GM21825 (cell line): Measurements from ENCODE around the gene SH3BGRL3.
"Not testable (repeated sequence)": the region's sequence is repeated elsewhere in the genome, so short reads cannot be mapped to it uniquely, and the experiment has no call there.

Experiments used
- ATAC-seq: cut with Tn5 transposase; IDR thresholded peaks from one replicate; pipeline ENCODE4 v1.9.1; 2021; ENCODE audit warnings: mild to moderate bottlenecking, moderate library complexity; ENCODE audit not compliant: unreplicated experiment

The SH3BGRL3 gene

DNA sequence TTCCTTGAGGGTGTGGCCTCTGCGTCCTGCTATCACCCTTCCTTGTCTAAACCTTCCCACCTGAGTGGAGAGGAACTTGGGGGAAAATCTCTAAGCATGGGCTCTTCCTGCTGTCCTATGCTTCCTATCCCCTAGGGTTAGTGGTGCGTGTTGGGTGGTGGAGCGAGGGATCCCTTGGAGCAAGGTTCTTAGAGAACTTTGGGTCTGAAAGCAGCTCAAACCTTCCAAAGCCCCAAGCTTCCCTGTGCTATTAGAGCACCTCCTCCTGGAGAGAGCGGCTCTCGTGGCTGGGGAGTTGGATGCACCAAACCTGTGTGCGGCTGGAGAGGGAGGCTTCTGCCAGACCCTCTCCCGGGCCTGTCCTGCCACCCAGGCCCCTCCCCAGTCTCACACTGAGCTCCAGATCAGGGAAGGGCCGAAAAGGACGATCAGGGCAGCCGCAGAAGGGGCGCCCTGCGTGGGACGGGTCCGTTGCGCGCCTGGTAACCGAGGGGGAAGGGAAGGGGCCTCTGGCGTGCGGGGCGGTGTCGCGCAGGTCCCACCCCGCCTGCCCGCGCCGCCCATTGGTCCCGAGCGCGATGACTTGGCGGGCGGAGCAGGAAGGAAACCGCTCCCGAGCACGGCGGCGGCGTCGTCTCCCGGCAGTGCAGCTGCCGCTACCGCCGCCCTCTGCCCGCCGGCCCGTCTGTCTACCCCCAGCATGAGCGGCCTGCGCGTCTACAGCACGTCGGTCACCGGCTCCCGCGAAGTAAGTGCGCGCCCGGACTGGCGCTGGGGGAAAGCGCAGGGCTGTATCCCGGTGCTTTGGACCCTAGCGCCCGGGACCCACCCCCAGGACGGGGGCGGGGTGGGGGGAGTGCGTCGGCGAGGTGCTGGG is at the start of gene SH3BGRL3:
SH3BGRL3 (plus strand) TSS at position 631 of the 877 bp plus-strand sequence; CDS start at position 701, 70 bp downstream.
- ATAC-seq = peak; percentile 50

DNA sequence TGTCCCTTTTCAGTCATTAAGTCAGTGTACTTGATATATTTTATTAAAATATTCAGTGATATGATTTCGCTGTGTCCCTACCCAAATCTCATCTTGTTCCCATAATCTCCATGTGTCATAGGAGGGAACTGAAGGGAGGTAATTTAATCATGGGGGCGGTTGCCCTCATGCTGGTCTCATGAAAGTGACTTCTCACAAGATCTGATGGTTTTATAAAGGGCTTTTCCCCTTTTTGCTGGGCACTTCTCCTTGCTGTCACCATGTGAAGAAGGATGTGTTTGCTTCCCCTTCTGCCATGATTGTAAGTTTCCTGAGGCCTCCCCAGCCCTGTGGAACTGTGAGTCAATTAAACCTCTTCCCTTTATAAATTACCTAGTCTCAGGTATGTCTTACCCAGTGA is 49.2 kb upstream of the SH3BGRL3 start:
- not testable (repeated sequence) for ATAC-seq

DNA sequence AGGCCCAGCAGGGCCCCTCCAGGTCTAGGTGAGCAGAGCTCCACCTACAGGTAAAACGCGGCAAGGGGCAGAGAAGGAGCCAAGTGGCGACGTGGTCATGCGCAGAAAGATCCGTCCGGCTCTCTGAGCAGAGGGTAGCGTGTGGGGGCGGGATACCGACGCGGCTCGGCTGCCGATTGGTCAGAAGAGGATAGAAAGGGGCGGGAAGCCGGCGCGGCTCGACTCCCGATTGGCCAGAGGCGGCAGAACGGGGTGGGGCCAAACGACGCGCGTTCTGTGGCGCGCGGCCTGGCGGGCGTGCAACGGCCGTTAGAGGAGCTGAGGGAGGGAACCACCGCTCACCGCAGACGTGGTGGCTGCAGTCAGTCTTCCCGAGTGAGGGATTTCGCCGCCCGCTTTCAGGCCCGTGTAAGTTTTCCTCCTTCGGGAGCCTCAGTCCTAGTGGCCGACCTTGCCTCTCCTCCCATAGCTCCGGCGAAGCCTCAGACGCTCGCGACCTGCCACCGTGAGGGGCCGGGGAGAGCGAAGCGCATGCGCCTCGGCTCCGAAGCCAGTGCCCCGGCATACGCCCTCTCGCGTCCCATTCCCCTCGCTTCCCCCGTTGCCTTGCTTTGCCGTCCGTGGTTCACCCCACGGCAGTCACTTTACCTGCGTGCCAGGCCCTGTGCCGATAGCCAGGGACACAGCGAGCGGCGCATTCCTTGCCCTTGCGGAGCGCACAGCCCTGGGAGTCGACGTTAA is 45.8 kb upstream of the SH3BGRL3 start, which contains the start of gene CEP85:
CEP85 (plus strand) TSS at position 298 of the 741 bp plus-strand sequence. CDS start 5,584 bp downstream, outside the sequence.
- ATAC-seq = peak; percentile 80

DNA sequence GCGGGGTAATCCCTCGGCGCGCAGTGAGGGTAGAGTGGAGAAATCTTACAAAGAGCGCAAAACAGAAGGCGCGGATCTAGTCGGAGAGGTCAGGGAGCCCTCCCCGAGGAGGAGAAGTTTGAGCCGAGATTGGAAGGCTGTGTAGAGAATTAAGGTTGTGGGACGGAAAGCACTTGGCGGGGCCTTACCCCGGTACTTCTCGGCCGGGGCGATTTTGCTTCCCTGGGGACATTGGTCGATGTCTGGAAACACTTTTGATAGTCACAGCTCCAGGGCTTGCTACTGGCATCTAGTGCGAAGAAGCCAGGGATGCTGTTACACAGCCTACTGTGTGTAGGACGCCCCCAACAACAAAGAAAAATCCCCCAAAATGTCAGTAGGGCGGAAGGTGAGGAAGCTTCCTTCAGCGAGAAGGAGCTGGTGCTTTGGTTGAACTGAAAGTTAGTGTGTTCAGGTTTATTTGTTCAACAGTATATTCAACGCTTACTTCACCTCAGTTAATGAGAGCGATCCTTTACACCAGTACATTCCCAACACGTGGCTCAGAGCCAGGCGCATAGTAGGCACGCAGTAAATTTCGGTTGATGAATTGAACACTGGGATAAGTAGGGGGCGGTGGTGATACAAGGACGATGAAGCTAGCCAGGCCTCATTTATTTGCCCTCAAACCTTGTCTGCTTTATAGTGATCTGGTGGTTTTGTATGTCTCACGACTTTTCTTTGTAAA is 45.1 kb upstream of the SH3BGRL3 start:
- peak; percentile 7 for ATAC-seq

DNA sequence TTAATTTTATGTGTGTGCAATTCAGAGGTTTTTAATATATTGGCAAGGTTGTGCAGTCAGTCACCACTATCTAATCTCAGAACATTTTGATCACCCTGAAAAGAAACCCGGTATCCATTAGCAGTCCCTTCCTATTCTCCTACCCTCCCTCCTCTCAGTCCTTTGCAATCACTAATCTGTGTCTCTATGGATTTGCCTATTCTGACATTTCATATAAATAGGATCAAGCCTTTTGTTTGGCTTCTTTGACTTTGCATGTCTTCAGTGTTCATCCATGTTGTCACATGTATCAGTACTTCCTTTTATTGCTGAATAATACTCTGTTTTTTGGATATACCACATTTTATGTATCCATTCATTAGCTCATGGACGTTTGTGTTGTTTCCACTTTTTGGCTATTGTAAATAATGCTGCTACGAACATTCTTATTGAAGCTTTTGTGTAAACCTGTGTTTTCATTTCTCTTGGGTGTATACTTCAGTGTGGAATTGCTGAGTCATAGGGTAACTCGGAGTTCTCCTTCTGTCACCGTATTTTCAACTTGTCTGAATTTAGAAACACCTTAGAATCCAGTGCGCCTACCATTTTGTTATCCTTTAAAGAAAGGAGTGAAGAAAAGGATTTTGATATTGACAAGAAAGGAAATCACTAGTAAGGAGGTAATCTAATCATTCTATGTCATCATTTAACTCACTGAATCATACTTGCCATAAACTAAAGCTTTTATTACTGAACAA is 42.5 kb upstream of the SH3BGRL3 start:
- ATAC-seq = no peak

DNA sequence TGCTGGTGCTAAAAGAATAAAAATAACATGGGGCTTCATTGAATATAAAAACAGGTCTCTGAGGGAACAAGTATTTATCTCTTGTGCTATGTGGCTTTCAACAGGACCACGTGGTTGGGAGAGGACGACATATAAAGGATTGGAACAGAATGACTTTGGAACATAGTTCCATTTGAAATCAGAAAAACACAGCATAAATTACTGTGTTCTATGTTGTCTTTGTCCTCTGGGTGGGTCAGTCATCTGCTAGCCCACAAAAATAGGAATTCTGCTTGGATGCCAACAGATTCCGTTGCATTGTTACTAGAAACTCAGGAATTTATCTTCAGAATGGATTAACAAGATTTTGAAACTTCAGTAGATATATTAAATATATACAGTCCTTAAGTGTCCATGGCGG is 40.0 kb upstream of the SH3BGRL3 start:
- no peak for ATAC-seq

DNA sequence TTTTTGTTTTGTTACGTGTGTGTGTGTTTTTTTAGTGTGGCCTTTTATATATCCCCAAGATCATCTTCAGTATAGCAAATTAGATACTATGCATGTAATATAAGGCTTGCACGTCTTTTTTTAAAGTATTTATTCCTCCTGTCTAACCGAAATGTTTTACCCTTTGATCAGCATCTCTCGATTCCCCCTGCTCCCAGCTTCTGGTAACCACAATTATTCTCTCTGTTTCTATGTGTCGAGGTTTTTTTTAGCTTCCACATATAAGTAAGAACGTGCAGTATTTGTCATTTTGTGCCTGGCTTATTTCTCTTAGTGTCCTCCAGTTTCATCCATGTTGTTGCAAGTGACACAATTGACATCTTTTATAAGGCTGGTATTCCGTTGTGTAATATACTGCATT is 27.2 kb upstream of the SH3BGRL3 start:
- no peak for ATAC-seq

DNA sequence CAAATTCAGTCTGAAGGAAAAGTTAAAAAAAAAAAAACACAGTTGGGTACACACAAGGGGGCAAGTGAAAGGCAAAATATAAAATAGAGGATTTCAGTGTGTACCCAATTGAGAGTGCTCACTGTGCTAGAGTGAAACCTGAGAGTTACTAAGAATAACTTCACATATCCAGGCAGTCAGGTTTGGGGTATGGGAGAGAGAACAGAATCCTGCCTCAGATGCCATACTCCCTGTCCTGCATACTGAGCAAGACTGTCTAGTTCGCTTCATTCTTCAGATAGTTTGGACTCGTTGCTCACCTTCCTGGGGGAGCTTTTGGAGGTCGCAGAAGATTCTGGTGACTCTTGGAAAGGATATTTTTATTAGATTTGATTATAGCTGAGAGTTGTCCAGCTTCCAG is 25.5 kb upstream of the SH3BGRL3 start:
- no peak for ATAC-seq

DNA sequence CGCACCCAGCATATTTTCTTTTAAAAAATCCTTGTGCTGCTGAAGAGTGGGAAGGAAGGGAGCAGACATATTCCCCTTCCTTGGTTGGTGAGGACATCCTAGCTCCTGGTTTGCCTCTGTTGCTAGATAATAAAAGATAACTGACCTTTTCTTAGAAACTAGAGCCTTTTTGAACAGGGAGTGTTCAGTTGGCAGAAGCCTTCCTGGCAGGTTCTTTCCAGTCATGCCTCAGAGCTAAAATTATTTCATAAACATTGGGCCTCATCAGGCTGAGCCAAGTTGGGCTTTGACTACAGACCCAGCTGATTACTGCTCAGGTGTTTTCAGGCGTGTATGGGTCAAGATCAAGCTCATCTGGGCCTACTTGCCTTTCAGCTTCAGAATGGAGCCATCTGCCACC is 22.7 kb upstream of the SH3BGRL3 start:
- ATAC-seq = no peak

DNA sequence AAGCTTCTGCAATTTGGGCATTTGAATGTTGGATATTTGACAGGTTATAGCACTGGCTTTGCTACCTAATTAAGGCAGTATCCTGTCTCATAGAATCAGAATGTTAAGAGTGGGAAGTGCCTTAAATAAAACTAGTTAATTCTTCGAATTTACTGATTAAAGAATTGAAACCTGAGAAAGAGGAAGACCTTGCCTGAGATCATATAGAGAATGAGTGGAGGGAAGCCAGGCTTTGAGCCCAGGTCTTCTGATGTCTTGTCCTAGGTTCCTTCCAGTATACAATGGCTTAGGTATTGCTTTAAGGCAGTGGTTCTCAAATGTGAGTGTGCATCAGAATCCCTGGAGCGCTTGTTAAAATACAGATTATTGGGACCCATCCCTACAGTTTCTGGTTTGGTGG is 20.9 kb upstream of the SH3BGRL3 start:
- no peak for ATAC-seq

DNA sequence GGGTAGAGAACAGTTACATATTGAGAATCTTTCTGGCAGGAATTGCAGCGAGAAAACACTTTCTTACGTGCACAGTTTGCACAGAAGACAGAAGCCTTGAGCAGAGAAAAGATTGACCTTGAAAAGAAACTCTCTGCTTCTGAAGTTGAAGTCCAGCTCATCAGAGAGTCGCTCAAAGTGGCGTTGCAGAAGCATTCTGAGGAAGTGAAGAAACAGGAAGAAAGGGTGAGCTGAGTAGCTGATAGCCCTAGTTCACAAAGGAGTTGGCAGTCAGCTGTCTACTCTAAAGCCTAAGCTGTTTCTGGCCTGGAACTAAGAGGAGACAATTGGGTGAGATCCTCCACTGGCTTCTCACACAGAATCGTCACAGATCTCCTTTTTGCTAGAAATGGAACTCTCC is 20.3 kb upstream of the SH3BGRL3 start:
- ATAC-seq = no peak

DNA sequence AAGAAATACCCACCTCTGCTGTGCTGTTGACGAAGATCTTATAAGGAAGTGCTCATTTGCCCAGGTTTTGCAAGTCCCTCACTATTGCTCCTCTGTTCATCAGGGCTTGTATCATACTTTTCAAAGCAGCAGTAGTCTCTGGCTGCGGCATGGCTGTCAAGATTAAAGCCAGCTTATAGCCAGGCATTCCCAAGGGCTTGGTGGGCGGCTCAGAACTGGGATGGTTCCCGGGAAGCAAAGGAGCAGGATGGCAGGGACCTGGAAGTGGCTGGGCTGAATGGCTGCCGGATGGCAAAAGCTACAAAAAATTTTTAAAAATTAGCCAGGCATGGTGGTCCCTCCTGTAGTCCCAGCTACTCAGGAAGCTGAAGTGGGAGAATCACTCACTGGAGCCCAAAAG is 16.7 kb upstream of the SH3BGRL3 start:
- no peak for ATAC-seq

DNA sequence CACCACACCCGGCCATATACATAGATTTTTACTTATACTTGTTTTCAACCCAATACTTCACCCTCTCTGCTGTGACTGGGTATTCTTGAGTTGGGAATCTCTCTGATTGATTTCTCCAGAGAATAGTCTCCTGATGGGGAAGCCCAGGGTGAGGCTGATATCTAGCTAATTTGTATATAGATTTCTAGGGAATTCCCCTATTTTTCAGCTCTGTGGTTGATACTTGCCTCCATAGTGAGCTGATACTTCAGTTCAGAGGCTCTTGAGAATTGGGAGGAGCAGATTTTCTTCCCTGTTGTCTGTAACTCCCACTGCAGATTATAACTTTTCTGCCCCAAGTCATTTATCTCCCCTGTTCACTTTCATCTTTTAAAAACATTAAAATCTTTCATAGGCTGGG is 14.5 kb upstream of the SH3BGRL3 start:
- no peak for ATAC-seq

DNA sequence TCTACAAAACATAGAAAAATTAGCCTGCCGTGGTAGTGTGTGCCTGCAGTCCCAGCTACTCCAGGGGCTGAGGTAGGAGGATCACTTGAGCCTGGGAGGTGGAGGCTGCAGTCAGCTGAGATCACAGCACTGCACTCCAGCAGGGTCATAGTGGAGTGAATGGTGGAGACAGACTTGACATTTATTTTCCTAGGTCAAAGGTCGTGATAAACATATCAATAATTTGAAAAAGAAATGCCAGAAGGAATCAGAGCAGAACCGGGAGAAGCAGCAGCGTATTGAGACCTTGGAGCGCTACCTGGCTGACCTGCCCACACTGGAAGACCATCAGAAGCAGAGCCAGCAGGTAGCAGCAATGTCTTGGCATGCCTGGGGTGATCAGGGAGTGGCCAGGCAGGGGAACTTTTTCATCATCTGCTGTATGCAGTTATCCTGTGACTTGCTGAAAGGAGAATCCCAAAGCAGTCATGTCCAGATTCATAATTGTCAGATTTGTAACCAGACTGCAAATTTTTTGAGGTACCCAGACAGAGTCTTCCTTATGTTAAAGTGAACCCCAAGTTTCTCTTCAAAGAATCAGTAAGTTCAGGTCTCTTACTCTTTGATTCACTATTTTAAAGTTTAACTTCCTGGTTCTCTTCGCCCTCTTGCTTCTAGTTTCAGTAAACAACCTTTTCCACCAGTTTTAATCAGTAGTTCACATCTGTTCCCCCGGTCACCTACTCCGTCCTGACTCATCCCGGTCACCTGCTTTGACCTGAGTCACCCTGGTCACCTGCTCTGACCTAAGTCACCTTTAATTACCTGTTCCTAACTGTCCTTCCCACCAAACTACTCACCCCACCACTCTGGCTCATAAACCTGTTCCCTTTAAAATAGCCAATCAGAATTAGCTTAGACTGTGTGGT is 11.3 kb upstream of the SH3BGRL3 start:
- no peak for ATAC-seq

DNA sequence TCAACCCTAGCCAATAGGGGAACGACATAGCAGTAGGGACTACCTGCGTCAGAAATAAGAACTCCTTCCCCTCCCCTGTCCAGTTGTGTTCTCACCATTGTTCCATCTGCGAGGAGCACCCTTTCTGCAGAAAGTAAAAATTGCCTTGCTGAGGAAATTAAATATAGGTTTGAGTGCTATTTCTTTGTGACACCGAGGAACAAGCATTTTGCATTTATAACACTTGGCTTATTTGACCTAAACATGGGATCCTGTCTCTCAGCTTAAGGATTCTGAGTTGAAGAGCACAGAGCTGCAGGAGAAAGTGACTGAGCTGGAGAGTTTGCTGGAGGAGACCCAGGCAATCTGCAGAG is 10.7 kb upstream of the SH3BGRL3 start:
- no peak for ATAC-seq

DNA sequence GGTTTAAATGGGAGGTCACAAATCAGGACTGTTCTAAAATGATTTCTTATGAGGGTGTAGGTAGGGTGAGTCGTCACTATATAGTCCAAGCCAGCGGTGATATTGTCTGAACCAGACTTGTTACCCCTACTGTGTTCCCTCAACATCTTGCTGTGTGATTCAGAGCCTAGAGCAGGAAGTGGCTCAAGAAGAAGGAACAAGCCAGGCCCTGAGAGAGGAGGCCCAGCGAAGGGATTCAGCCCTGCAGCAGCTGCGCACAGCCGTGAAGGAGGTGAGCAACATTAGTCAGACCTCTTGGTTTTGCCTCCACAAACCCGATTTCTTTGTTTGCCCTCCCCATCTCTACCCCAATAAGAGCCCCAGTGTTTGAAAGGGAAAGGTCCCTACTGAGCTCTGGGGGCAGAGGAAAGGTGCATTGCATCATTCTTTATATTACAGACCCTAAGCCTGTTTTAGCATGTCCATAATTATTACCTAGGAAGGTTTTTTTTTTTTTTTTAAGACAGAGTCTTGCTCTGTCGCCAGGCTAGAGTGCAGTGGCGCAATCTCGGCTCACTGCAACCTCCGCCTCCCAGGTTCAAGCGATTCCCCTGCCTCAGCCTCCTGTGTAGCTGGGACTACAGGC is 5.0 kb upstream of the SH3BGRL3 start:
- ATAC-seq = no peak

DNA sequence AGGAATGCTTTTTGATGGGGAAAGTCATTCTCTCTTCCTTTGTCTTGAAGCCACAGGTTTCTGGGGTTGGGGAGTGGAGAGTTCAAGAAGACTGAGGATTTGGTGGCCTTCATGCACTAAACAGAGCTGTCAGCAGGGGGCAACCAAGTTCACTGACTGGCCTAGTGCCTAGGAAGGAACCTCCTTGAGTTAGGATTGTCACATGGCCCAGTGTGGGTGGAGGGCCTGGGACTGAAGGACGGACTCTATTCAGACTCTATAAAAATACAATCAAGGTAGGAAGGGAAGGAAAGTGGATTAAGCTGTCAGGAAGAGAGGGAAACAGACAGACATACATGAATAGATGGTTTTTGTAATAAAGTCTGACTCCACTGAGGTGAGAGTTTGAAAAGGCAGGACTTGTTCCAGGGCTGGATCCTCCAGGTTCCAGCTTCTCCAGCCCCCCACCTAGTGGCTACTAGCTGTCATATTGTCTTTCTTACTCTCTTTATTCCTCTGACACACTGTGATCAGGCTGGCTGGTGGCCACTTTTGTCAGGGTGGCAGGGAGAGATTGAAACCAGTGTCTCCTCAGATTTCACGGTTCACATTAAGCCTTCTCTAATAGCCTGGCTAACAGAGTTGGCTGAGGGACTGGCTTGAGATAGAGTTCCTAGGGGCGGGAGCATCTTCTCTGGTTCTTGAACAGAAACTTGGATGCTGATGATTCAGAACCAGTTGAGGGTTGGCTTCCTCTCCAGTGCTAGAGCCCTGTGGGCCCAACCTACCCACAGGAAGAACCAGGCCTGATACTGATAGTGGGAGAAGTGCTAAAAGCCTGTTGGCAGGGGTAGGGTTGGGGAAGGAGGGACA is 4.1 kb upstream of the SH3BGRL3 start:
- ATAC-seq = peak; percentile 28

DNA sequence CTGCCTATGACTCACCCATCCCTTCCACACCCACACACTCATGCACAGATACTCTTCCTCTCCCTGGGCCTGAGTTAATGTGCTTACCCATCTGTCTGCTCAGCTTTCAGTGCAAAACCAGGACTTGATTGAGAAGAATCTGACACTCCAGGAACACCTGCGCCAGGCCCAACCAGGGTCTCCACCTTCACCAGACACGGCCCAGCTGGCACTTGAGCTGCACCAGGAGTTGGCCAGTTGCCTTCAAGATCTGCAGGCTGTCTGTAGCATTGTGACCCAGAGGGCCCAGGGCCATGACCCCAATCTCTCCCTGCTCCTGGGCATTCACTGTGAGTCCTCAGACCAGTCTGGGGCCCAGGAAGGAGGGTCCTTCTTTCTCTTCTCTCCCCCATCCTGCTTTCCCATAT is 3.5 kb upstream of the SH3BGRL3 start:
- ATAC-seq = no peak
